Colonic mucosa (tissue), 4 donors: Measurements from ENCODE around the gene EPN2. TPM values are rescaled to one million over a fixed set of nuclear protein-coding genes. Genes with fewer than 3 reads are reported as not detected.

Source experiments
- DNase-seq: peaks from one replicate; pipeline ENCODE4 v3.0.0-alpha.2; 2020
- H3K27ac ChIP-seq: fragments of 200-600 bp; one replicate; pipeline ENCODE4 v1.8.0; 2021
- H3K27me3 ChIP-seq: fragments of 200-600 bp; one replicate; pipeline ENCODE4 v1.8.0; 2021
- H3K36me3 ChIP-seq: fragments of 200-600 bp; one replicate; pipeline ENCODE4 v1.8.0; 2021
- H3K4me1 ChIP-seq: fragments of 200-600 bp; one replicate; pipeline ENCODE4 v1.8.0; 2021; ENCODE audit warnings: mild to moderate bottlenecking
- H3K4me3 ChIP-seq: fragments of 200-600 bp; one replicate; pipeline ENCODE4 v1.8.0; 2021
- H3K9ac ChIP-seq, 2 donors: one replicate each; pipeline ENCODE4 v1.7.0; 2013; ENCODE audit warnings: control low read depth in 2 of 2, low read depth in 2 of 2, low read length in 2 of 2
- H3K9me3 ChIP-seq: fragments of 200-600 bp; one replicate; pipeline ENCODE4 v1.8.0; 2021
- intact Hi-C: fragments of 100-400 bp; cut with DNase I; formaldehyde crosslinking; loops from one replicate; pipeline ENCODE4 v1.14.1; 2022
- total RNA-seq, 2 donors: library from RNA; stranded (reverse); fragmentation: NEBNext Ultra II Directional in 1 of 2; extraction: Animal tissue kit (Norgen Biotek cat#: 25700) in 1 of 2; gene quantifications; one replicate each; pipeline ENCODE4 v1.2.1, GENCODE V29; 2021
- TF ChIP-seq, protein P1 (sequence below): fragments of 200-600 bp; IDR thresholded peaks from one replicate; pipeline ENCODE4 v1.8.0; 2022; ENCODE audit warnings: antibody characterized with exemption, mild to moderate bottlenecking
- donor health status: healthy.
- donor health status: DM: no; HTN: no; CAD: no.
- donor health status: DM: no; HTN: no; CAD: no.

Gene EPN2
- total RNA-seq, 2 donors from 2014 or later, result 34.7 to 36.3 TPM

GRCh38 chr17:19341211-19341631, 104.1 kb downstream of the EPN2 start:
- no peaks in the 10 kb centered on the region for H3K27me3 ChIP-seq
- TF ChIP-seq, protein P1, sequence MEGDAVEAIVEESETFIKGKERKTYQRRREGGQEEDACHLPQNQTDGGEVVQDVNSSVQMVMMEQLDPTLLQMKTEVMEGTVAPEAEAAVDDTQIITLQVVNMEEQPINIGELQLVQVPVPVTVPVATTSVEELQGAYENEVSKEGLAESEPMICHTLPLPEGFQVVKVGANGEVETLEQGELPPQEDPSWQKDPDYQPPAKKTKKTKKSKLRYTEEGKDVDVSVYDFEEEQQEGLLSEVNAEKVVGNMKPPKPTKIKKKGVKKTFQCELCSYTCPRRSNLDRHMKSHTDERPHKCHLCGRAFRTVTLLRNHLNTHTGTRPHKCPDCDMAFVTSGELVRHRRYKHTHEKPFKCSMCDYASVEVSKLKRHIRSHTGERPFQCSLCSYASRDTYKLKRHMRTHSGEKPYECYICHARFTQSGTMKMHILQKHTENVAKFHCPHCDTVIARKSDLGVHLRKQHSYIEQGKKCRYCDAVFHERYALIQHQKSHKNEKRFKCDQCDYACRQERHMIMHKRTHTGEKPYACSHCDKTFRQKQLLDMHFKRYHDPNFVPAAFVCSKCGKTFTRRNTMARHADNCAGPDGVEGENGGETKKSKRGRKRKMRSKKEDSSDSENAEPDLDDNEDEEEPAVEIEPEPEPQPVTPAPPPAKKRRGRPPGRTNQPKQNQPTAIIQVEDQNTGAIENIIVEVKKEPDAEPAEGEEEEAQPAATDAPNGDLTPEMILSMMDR, result no peak
- H3K9me3 ChIP-seq, result no peaks in the 10 kb centered on the region
- H3K4me1 ChIP-seq, result no peaks in the 10 kb centered on the region
- intact Hi-C loops, result no loop called here
- H3K9ac ChIP-seq, result no peak overlapping the region
- no peaks in the 10 kb centered on the region for H3K36me3 ChIP-seq
- H3K4me3 ChIP-seq, result no peak overlapping the region
- no peak overlapping the region for H3K27ac ChIP-seq
- no peak for DNase-seq

DNA sequence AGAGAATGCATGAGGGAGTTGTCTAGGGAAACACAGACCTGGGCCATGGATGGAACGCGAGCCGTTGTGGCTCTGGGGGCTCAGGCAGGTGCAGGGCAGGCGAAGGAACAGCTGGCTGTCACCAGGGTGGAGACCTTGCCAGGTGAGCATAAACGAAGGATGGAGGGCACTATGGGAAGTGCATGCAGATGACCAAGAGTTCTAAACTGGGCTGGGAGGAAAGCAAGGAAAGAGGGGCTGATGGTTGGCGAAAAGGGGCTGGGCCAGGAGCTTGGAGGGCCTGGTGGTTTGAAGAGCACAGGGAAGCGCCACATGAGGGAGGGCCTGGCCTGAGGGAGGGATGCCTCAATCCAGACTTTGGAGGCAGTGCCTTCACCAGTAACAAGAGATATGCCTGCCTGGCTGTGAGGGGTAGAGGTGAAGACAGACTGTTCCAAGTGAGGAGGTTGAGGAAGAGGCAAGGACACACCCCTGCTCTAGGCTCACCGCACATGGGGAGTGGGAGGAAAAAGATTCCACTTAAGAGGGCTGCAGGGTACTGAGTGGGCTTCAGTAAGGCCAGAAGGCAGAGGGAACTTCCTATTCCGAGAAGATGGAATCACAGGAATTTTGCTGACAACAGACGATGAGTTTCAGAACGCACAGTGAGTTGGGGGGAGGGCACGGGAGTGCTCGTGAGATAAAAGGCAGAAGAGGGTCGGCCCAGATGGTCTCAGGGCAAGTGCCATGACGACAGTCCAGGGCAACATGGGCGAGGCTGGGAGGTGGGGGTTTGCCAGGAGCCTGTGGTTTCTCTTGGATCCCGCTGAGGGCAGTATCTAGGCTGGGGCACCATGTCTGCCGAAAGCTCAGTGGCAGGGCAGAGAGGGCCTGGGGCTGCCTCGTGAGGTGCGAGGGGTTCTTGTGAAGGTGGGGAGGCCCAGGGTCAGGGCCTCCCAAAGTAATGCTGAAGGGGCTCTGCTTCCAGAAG, 104.8 kb downstream of the EPN2 start:
- no peaks in the 10 kb centered on the region for H3K27me3 ChIP-seq
- H3K9me3 ChIP-seq, result no peaks in the 10 kb centered on the region
- no peak overlapping the region for H3K4me3 ChIP-seq
- intact Hi-C loops, result no loop called here
- no peaks in the 10 kb centered on the region for H3K4me1 ChIP-seq
- H3K27ac ChIP-seq, result no peak overlapping the region
- DNase-seq, result no peak
- TF ChIP-seq, protein P1, result no peak
- H3K36me3 ChIP-seq, result no peaks in the 10 kb centered on the region
- H3K9ac ChIP-seq, result no peak overlapping the region

- no peaks in the 10 kb centered on the region for H3K9me3 ChIP-seq
- H3K9ac ChIP-seq, result no peak overlapping the region
- H3K27me3 ChIP-seq, result no peaks in the 10 kb centered on the region
- H3K36me3 ChIP-seq, result no peaks in the 10 kb centered on the region
- DNase-seq, result no peak
- H3K4me3 ChIP-seq, result no peak overlapping the region
- TF ChIP-seq, protein P1, result no peak
- H3K27ac ChIP-seq, result no peak overlapping the region
- intact Hi-C loops, result no loop called here
- no peaks in the 10 kb centered on the region for H3K4me1 ChIP-seq
These were observed 105.6 kb downstream of the EPN2 start for GRCh38 chr17:19342611-19343255.

DNA sequence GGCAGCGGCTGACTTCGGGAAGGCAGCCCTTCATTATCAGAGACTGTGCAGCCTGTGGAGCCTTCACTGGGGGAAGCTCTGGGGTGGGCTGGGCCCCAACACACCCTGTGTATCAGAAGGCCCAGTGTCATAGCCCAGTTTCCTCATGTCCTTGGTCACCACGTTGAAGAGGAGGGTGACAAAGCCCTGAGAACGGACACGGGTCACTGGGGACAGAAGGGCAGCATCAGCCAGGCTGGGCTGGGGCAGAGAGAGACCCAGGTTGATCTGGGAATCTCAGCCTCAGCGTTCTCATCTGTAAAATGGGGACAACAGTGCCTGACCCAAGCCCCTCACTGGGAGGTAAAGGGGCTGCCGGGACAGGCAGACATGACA, 106.1 kb downstream of the EPN2 start:
- H3K27me3 ChIP-seq, result no peaks in the 10 kb centered on the region
- no peak overlapping the region for H3K4me3 ChIP-seq
- no peak for DNase-seq
- no peak overlapping the region for H3K9ac ChIP-seq
- TF ChIP-seq, protein P1, result no peak
- no peaks in the 10 kb centered on the region for H3K4me1 ChIP-seq
- no peaks in the 10 kb centered on the region for H3K36me3 ChIP-seq
- intact Hi-C loops, result no loop called here
- H3K9me3 ChIP-seq, result no peaks in the 10 kb centered on the region
- no peak overlapping the region for H3K27ac ChIP-seq

DNA sequence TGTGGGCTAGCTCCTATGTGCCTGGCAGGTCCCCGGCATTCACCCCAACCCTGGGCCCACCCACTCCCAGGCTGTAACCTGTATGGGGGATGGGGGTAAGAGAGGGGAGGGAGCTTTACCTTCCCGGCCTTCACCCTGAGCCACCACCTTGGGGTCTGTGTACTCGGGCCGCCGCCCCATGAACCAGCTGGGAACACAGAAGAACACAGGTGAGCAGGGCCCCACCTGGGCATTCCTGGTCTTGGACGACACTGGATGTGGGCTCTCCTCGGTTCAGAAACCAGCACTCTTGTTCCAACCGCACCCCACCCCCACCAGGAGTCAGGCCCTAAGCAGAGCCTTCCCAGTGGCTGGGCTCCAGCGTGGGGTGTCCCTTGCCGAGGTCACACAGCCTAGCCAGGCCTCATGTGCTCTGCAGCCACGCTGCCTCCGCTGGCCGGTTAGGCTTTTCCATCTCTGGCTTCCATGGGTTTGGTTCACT, 106.5 kb downstream of the EPN2 start:
- no peaks in the 10 kb centered on the region for H3K36me3 ChIP-seq
- H3K9ac ChIP-seq, result no peak overlapping the region
- H3K4me1 ChIP-seq, result no peaks in the 10 kb centered on the region
- H3K4me3 ChIP-seq, result no peak overlapping the region
- intact Hi-C loops, result no loop called here
- TF ChIP-seq, protein P1, result no peak
- no peaks in the 10 kb centered on the region for H3K9me3 ChIP-seq
- H3K27me3 ChIP-seq, result no peaks in the 10 kb centered on the region
- DNase-seq, result no peak
- no peak overlapping the region for H3K27ac ChIP-seq
